Activated CD8-positive, alpha-beta T cell treated with anti-CD3 and anti-CD28 coated beads for 36 hours (primary cell): ENCODE results near the gene RNF217. TPM values are rescaled to one million over a fixed set of nuclear protein-coding genes. Genes with fewer than 3 reads are reported as not detected.
A peak's percentile ranks its signal among the peaks of the same experiment; 100 is the strongest.
"Not testable (repeated sequence)": the region's sequence is repeated elsewhere in the genome, so short reads cannot be mapped to it uniquely, and the experiment has no call there.

Experiments
- ATAC-seq: fragments of 200-7000 bp; cut with Tn5 transposase; one replicate; pipeline ENCODE4 v1.10.0; 2021; ENCODE audit warnings: mild to moderate bottlenecking, moderate library complexity
- CTCF ChIA-PET: fragments of 350-600 bp; sonication (Branson Sonifier 250); formaldehyde crosslinking; loops from one replicate; lab custom pipeline; 2021; ENCODE audit warnings: antibody characterized with exemption; lab: Charles Lee
- POLR2A ChIA-PET: fragments of 350-600 bp; sonication (Branson Sonifier 250); formaldehyde crosslinking; loops from one replicate; lab custom pipeline; 2021; ENCODE audit warnings: antibody characterized with exemption; lab: Charles Lee
- DNase-seq: peaks from one replicate; pipeline ENCODE4 v3.0.0-alpha.2; 2020
- H3K27ac Mint-ChIP-seq: one replicate; pipeline ENCODE4 v1.8.0; 2021; ENCODE audit warnings: mild to moderate bottlenecking, mixed read lengths
- H3K27me3 Mint-ChIP-seq: one replicate; pipeline ENCODE4 v1.8.0; 2021; ENCODE audit warnings: mixed read lengths
- H3K36me3 Mint-ChIP-seq: one replicate; pipeline ENCODE4 v1.8.0; 2021; ENCODE audit warnings: low read depth, mixed read lengths
- H3K4me1 Mint-ChIP-seq: one replicate; pipeline ENCODE4 v1.8.0; 2021; ENCODE audit warnings: low read depth, mixed read lengths
- H3K4me3 Mint-ChIP-seq: one replicate; pipeline ENCODE4 v1.8.0; 2021; ENCODE audit warnings: mild to moderate bottlenecking, moderate library complexity, mixed read lengths
- H3K9me3 Mint-ChIP-seq: one replicate; pipeline ENCODE4 v1.8.0; 2021; ENCODE audit warnings: mixed read lengths
- intact Hi-C: fragments of 100-400 bp; cut with micrococcal nuclease; formaldehyde crosslinking; loops from one replicate; pipeline ENCODE4 v1.10.0; 2022
- total RNA-seq, 2 experiments: library from RNA; stranded (reverse); gene quantifications; one replicate each; pipeline ENCODE4 v1.2.3, GENCODE V29; 2021
- TF ChIP-seq, protein P1 (sequence below): fragments of 200-600 bp; IDR thresholded peaks from one replicate; pipeline ENCODE4 v1.8.0; 2022; ENCODE audit warnings: antibody characterized with exemption, mild to moderate bottlenecking

RNF217 gene
- under 1 TPM; 0.07 to 0.09 TPM for total RNA-seq

GRCh38 chr6:124961777-124962638 lies at the start of gene RNF217:
RNF217 (plus strand) TSS chr6:124962437; CDS start chr6:124962545, 108 bp downstream.
- Mint-ChIP-seq H3K27me3 (peaks cover 49% of the 10 kb centered on the region), H3K4me1 (peaks cover 12% of the 10 kb centered on the region), H3K9me3 (no peaks in the 10 kb centered on the region), H3K4me3 (peak within 1 kb of the TSS; percentile 61), H3K36me3 (no peaks in the 10 kb centered on the region), H3K27ac (no peak within 1 kb of the TSS)
- ChIA-PET POLR2A (no interaction called here), CTCF (interaction anchor here (0.6 kb wide), 1 partner anchor 152 kb away, joined by 3 read pairs; no protein-coding TSS in a partner anchor)
- DNase-seq (peak; percentile 10), ATAC-seq (peak; percentile 63)
- TF ChIP-seq, protein P1, sequence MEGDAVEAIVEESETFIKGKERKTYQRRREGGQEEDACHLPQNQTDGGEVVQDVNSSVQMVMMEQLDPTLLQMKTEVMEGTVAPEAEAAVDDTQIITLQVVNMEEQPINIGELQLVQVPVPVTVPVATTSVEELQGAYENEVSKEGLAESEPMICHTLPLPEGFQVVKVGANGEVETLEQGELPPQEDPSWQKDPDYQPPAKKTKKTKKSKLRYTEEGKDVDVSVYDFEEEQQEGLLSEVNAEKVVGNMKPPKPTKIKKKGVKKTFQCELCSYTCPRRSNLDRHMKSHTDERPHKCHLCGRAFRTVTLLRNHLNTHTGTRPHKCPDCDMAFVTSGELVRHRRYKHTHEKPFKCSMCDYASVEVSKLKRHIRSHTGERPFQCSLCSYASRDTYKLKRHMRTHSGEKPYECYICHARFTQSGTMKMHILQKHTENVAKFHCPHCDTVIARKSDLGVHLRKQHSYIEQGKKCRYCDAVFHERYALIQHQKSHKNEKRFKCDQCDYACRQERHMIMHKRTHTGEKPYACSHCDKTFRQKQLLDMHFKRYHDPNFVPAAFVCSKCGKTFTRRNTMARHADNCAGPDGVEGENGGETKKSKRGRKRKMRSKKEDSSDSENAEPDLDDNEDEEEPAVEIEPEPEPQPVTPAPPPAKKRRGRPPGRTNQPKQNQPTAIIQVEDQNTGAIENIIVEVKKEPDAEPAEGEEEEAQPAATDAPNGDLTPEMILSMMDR = no peak
- intact Hi-C loops = no loop called here

DNA sequence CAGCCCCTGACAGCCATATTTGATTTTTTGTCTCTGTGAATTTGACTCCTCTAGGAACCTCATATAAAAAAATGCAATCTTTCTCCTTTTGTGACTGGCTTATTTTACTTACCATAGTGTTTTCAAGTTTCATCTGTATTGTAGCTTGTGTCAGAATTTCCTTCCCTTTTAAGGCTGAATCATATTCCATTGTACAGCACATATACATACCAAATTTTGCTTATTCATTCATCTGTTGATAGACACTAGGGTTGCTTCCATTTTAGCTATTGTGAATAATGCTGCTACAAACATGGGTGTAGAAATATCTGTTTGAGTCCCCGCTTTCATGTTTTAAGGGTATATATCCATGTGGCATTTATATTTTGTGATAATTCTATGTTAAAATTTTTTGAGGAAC lies 49.2 kb upstream of the RNF217 start:
- H3K4me3 Mint-ChIP-seq = no peak overlapping the region
- ChIA-PET CTCF (no interaction called here), POLR2A (no interaction called here)
- H3K36me3 Mint-ChIP-seq = no peaks in the 10 kb centered on the region
- intact Hi-C loops = no loop called here
- ATAC-seq (no peak), DNase-seq (no peak)
- no peaks in the 10 kb centered on the region for H3K9me3 Mint-ChIP-seq
- TF ChIP-seq, protein P1 = no peak
- no peaks in the 10 kb centered on the region for H3K27me3 Mint-ChIP-seq
- no peak overlapping the region for H3K27ac Mint-ChIP-seq
- H3K4me1 Mint-ChIP-seq = no peaks in the 10 kb centered on the region

DNA sequence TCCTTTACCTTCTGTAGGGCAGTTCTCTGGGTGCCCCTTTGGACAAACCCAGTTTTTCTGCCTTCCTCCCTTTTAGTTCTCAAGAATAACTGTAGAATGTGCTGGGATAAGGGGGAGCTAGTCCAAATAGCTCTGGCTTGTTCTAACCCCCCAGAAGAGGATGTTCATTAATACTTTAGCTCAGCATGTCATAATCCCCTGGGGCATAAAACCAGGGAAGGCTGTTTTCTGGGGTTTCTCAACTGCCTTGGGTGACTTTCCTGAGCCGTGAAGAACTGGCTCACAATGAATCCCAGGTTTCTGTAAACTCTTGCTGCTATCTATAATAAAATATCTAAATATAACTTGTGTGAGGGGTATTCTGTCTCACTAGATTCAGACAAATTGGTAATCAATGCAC lies 44.5 kb upstream of the RNF217 start:
- H3K27ac Mint-ChIP-seq = no peak overlapping the region
- TF ChIP-seq, protein P1 = no peak
- H3K36me3 Mint-ChIP-seq = no peaks in the 10 kb centered on the region
- no peaks in the 10 kb centered on the region for H3K27me3 Mint-ChIP-seq
- H3K4me3 Mint-ChIP-seq = no peak overlapping the region
- no peak for ATAC-seq
- no peak for DNase-seq
- no peaks in the 10 kb centered on the region for H3K9me3 Mint-ChIP-seq
- intact Hi-C loops = no loop called here
- POLR2A ChIA-PET = no interaction called here
- CTCF ChIA-PET = no interaction called here
- H3K4me1 Mint-ChIP-seq = no peaks in the 10 kb centered on the region

DNA sequence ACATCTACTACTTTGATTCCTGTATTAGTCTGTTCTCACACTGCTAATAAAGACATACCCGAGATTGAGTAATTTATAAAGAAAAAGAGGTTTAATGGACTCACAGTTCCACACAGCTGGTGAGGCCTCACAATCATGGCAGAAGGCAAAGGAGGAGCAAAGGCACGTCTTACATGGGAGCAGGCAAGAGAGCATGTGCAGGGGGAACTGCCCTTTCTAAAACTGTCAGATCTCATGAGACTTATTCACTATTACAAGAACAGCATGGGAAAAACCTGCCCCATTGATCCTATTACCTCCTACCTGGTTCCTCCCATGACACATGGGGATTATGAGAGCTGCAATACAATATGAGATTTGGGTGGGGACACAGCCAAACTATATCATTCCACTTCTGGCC lies 42.5 kb upstream of the RNF217 start:
- H3K27me3 Mint-ChIP-seq, H3K4me3 Mint-ChIP-seq, H3K36me3 Mint-ChIP-seq, intact Hi-C loops, H3K27ac Mint-ChIP-seq, CTCF ChIA-PET, POLR2A ChIA-PET, H3K4me1 Mint-ChIP-seq, DNase-seq, ATAC-seq, H3K9me3 Mint-ChIP-seq: not testable (repeated sequence)

DNA sequence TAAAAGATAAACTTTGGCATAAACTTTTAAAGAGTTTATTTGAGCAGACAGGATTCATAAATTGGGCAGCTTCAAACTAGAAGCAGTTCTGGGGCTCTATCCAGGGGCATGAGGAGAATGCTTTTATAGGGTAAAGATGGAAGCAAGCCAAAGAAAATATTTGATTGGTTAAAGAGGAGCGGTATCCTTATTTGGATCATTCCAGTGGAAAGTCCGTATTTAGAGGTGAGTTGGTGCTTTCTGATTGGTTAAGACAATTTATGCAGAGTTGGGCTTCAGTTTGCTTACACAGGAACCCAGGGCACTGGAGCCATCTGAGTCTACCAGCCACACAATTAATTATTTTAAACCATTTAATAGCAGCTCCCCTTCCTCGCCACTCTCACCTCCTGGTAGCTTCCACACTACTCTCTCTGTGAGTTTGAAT lies 37.9 kb upstream of the RNF217 start:
- no peak overlapping the region for H3K4me3 Mint-ChIP-seq
- POLR2A ChIA-PET = no interaction called here
- CTCF ChIA-PET = interaction anchor here (1.0 kb wide), 1 partner anchor 268 kb away, joined by 3 read pairs; no protein-coding TSS in a partner anchor

More for the DNA sequence above, 37.9 kb upstream of the RNF217 start:
- intact Hi-C loops = no loop called here
- Mint-ChIP-seq H3K36me3 (no peaks in the 10 kb centered on the region), H3K27me3 (no peaks in the 10 kb centered on the region), H3K4me1 (no peaks in the 10 kb centered on the region), H3K9me3 (no peaks in the 10 kb centered on the region), H3K27ac (no peak overlapping the region)
- ATAC-seq (no peak), DNase-seq (no peak)
- TF ChIP-seq, protein P1 = no peak
